AG04449 (cell line): ENCODE data around the gene GYG1.

Experiments
- CTCF ChIA-PET: fragments of 350-600 bp; formaldehyde crosslinking; extraction: SDS; loops from one replicate; lab custom pipeline; 2021; ENCODE audit warnings: antibody characterized with exemption; lab: Yijun Ruan, JAX
- POLR2A ChIA-PET: fragments of 400-600, 350-600 bp; formaldehyde crosslinking; extraction: SDS; loops from one replicate; lab custom pipeline; 2020; ENCODE audit warnings: antibody characterized with exemption, inconsistent platforms; lab: Yijun Ruan, JAX
- DNase-seq: peaks from one replicate; pipeline ENCODE4 v3.0.0-alpha.2; 2010; ENCODE audit warnings: low read depth, low spot score
- H3K4me3 ChIP-seq: 2 replicates; pipeline ENCODE4 v1.5.1; 2011; ENCODE audit warnings: low read depth, mild to moderate bottlenecking, control low read depth, low read length
- TF ChIP-seq, protein P1 (sequence below): IDR thresholded peaks from one replicate; pipeline ENCODE4 v1.5.1; 2011; ENCODE audit warnings: mild to moderate bottlenecking, moderate library complexity, low read length, control low read depth, inconsistent platforms; ENCODE audit not compliant: insufficient read depth; ENCODE audit errors: missing control alignments

The GYG1 gene

DNA sequence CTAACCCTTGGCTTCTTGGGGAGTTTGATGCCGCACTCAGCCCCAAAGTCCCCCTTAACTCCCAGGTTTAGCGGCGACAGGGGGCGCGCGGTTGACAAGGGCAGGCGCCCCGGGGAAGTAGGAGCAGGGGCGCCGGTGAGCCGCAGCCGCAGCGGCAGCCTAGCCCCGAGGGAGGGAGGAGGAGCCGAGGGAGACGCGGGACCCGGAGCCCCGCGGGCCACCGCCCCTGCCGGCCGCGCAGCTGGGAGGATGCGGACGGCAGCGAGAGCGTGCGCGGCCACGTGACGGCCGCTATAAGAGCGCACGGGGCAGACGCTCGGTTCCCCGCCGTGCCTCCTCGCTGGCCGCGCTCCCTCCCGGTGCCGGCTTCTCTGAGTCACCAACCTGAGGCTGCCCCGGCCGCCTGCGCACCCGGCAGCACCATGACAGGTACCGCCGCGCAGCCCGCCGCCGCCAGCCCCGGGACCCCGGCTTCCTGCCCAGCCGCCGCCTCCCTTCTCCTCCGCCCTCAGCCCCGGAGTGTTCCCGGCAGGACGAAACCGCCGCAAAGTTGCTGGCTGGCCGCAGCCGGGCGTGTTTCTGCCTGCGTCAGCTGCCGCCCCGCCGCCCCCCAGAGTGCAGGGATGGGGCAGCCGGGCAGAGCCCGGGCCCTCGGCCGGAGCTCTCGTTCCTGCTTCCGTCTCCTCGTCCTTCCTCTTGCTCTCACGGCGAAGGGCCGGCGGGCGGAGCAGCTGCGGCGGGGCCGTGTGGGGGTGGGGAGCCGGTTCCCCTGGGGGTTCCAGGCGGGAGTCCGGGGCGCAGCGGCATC, at the start of gene GYG1:
TSS of gene GYG1 (plus strand) at position 322 of the 808 bp plus-strand sequence. CDS start at position 423, 101 bp downstream.
- peak within 1 kb of the TSS; percentile 71 for H3K4me3 ChIP-seq
- TF ChIP-seq, protein P1, sequence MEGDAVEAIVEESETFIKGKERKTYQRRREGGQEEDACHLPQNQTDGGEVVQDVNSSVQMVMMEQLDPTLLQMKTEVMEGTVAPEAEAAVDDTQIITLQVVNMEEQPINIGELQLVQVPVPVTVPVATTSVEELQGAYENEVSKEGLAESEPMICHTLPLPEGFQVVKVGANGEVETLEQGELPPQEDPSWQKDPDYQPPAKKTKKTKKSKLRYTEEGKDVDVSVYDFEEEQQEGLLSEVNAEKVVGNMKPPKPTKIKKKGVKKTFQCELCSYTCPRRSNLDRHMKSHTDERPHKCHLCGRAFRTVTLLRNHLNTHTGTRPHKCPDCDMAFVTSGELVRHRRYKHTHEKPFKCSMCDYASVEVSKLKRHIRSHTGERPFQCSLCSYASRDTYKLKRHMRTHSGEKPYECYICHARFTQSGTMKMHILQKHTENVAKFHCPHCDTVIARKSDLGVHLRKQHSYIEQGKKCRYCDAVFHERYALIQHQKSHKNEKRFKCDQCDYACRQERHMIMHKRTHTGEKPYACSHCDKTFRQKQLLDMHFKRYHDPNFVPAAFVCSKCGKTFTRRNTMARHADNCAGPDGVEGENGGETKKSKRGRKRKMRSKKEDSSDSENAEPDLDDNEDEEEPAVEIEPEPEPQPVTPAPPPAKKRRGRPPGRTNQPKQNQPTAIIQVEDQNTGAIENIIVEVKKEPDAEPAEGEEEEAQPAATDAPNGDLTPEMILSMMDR = peak; percentile 40
- no peak for DNase-seq
- ChIA-PET CTCF (interaction anchor here (1.0 to 3.1 kb wide), 7 partner anchors 8 to 342 kb away, joined by 3 to 25 read pairs (median 4); partner anchors contain the start of gene TM4SF18), POLR2A (interaction anchor here (0.7 to 1.7 kb wide), 5 partner anchors 9 to 125 kb away, joined by 3 to 7 read pairs (median 3); no protein-coding TSS in a partner anchor)

DNA sequence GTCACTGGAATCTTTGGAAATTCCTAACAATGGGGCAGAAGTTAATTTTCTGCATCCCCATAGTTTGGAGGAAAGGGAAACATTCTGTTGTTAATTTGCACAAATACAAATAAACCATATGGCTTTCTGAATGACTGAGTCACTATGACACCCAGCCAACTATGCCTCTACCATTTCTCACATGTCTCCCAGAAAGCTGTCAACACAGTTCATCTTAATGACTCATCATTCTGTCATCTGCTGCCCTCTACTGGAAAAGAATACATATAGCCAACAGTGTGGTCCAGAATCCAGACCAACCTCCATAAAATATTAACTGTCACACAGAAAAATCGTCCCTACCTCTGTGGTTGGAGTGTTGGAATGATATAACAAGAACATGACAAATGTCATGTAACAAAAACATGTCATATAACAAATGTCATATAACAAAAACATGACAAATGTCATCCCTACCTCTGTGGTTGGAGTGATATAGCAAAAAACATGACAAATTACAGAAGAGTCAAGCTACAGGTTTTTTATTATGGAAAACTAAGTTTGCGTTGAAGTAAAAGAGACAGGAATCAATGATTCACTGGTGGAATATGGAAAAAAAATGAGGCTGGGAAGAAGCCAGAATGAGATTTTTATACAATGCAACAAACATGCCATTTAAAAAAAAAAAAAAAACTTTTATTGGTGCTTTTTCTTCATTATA, 47.7 kb upstream of the GYG1 start:
- POLR2A ChIA-PET = interaction anchor here (0.6 kb wide), 1 partner anchor 79 kb away, joined by 3 read pairs; the partner anchor contains the start of gene CPA3

DNA sequence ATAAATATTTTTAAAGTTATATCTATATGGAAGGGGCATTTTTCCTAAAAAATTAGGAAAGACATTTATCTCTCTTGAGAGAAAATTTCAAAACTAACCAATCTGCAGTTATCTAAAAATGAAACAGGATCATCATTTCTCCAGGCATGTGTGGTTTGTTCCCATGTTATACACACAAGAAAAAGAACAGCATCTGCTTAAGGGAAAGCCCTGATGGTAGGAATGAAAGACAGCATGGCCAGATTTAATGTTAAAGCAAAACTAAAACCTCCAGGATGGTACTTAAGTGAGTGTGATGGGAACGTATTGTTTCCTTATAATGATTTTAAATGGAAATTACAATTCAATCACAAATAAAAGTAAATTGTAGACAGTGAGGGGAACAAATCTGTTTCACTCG, 46.2 kb upstream of the GYG1 start:
- ChIA-PET CTCF (interaction anchor here (1.1 to 13.1 kb wide), 9 partner anchors 9 to 567 kb away, joined by 3 to 614 read pairs (median 10); partner anchors contain the start of gene CPA3), POLR2A (no interaction called here)
- no peak for DNase-seq
- H3K4me3 ChIP-seq = no peak overlapping the region
- TF ChIP-seq, protein P1 = no peak

More for the DNA sequence above, 47.7 kb upstream of the GYG1 start:
- TF ChIP-seq, protein P1 = peak; percentile 50
- CTCF ChIA-PET = interaction anchor here (0.6 to 13.1 kb wide), 15 partner anchors 9 to 828 kb away, joined by 3 to 614 read pairs (median 3); partner anchors contain the start of gene CPA3
- peak; percentile 69 for DNase-seq
- H3K4me3 ChIP-seq = no peak overlapping the region

DNA sequence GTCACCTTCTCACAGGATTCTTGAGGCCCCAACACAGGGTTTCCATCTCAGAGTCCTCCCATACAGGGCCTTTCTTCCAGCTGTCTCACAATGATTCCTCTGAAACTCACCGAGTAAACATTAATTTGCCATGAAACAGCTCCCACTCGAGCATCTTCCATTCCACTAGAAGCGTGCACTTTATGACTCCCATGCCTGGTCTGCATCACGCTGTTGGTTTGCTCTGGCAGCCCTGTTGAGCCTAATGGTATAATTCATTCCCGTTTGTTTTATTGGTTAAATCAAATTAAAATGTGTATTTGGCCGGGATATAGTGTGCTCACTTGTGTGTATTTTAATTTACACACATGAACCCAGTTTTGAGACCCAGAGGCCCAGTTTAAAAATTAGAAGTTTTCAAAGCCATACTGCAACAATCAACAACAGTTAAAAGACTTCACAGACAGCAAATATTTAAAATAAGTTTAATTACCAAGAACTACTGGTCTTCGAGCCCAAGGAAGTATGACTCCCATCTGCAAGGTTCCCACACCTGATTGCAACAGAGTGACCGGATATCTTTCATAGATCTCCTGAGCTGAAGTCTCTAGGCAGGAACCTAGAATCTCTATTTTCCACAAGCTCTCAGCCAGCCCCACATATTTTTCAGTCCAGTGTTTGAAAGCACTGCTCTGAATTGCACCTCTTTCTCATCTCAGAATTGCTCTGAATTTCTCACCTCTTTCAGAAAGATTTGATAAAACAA, 42.3 kb upstream of the GYG1 start:
- TF ChIP-seq, protein P1 = no peak
- CTCF ChIA-PET = interaction anchor here (1.5 to 13.1 kb wide), 4 partner anchors 89 to 571 kb away, joined by 3 to 614 read pairs (median 120); partner anchors contain the start of gene CPA3
- no peak overlapping the region for H3K4me3 ChIP-seq
- POLR2A ChIA-PET = no interaction called here
- DNase-seq = no peak

DNA sequence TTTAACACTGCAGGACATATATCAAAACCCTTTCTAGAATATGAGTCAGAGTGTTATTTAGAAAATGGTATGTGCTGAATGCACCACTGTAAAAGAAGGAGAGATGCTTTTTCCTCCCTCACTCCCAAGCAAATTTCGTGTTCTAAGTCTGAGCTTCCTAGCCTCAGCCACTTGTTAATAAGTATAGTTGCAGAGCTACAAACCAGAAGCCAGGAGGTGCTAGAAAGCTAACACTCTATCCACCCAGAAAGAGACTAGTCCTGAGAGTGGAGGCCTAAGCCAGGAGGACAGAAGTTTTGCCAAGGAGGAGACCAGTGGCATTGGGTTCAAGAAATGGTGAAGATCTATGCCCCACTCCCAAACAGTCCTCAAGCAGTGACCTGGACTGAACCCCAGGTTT, 40.5 kb upstream of the GYG1 start:
- CTCF ChIA-PET = interaction anchor here (0.6 to 13.1 kb wide), 15 partner anchors 8 to 572 kb away, joined by 3 to 614 read pairs (median 4); partner anchors contain the start of genes CPA3 and TM4SF18
- TF ChIP-seq, protein P1 = peak; percentile 5

More for the DNA sequence above, 40.5 kb upstream of the GYG1 start:
- no peak for DNase-seq
- no peak overlapping the region for H3K4me3 ChIP-seq
- POLR2A ChIA-PET = no interaction called here
